ENCODE measurements around the gene TRAF3IP1.

- TF ChIP-seq, protein P1, sequence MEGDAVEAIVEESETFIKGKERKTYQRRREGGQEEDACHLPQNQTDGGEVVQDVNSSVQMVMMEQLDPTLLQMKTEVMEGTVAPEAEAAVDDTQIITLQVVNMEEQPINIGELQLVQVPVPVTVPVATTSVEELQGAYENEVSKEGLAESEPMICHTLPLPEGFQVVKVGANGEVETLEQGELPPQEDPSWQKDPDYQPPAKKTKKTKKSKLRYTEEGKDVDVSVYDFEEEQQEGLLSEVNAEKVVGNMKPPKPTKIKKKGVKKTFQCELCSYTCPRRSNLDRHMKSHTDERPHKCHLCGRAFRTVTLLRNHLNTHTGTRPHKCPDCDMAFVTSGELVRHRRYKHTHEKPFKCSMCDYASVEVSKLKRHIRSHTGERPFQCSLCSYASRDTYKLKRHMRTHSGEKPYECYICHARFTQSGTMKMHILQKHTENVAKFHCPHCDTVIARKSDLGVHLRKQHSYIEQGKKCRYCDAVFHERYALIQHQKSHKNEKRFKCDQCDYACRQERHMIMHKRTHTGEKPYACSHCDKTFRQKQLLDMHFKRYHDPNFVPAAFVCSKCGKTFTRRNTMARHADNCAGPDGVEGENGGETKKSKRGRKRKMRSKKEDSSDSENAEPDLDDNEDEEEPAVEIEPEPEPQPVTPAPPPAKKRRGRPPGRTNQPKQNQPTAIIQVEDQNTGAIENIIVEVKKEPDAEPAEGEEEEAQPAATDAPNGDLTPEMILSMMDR (IDR thresholded peaks at IDR 0.05; ENCODE audit: poor library complexity, severe bottlenecking) = no peak
- no peak for TF ChIP-seq EP300 (conservative IDR thresholded peaks at IDR 0.05; ENCODE audit: poor library complexity, severe bottlenecking)
These were observed 19.1 kb downstream of the TRAF3IP1 start for GRCh38 chr2:238339395-238339780.

All from neural cell (in vitro differentiated cells).